Suprapubic skin (tissue), 4 donors: ENCODE measurements around the gene AK3. TPM values are rescaled to one million over a fixed set of nuclear protein-coding genes. Genes with fewer than 3 reads are reported as not detected.
"Not testable (repeated sequence)": the region's sequence is repeated elsewhere in the genome, so short reads cannot be mapped to it uniquely, and the experiment has no call there.

Experiments
- DNase-seq, 2 donors: peaks; one replicate each; pipeline ENCODE4 v3.0.0-alpha.2; 2019; ENCODE audit warnings: low spot score in 2 of 2
- H3K27ac ChIP-seq: fragments of 200-600 bp; sonication (generic); one replicate; pipeline ENCODE4 v1.5.1; 2019
- H3K27me3 ChIP-seq: fragments of 200-600 bp; sonication (generic); one replicate; pipeline ENCODE4 v1.5.1; 2019
- H3K36me3 ChIP-seq: fragments of 200-600 bp; sonication (generic); one replicate; pipeline ENCODE4 v1.5.1; 2019
- H3K4me1 ChIP-seq: fragments of 200-600 bp; sonication (generic); one replicate; pipeline ENCODE4 v1.5.1; 2019
- H3K4me3 ChIP-seq: fragments of 200-600 bp; sonication (generic); one replicate; pipeline ENCODE4 v1.5.1; 2019; ENCODE audit warnings: mild to moderate bottlenecking
- H3K9me3 ChIP-seq: fragments of 200-600 bp; sonication (generic); one replicate; pipeline ENCODE4 v1.5.1; 2019
- EP300 ChIP-seq: sonication (generic); formaldehyde crosslinking; IDR thresholded peaks from one replicate; pipeline ENCODE4 v1.6.1; 2017; ENCODE audit warnings: antibody characterized with exemption
- POLR2A ChIP-seq, 2 donors: fragments of 450-650 bp; IDR thresholded peaks; one replicate each; pipeline ENCODE4 v1.6.1; 2017; ENCODE audit warnings: antibody characterized with exemption in 2 of 2, mild to moderate bottlenecking in 2 of 2, moderate library complexity in 2 of 2
- POLR2AphosphoS5 ChIP-seq, 3 donors: sonication (generic); formaldehyde crosslinking; IDR thresholded peaks; one replicate each; pipeline ENCODE4 v1.6.1; 2017; ENCODE audit warnings: antibody characterized with exemption in 3 of 3
- WGBS: methylation state at CpG from one replicate; pipeline ENCODE4 v1.1.5; 2018; 5-methylcytosine and 5-hydroxymethylcytosine counted together
- total RNA-seq, 4 donors: library from RNA; depleted of rRNA; stranded (reverse); fragments of >200 nt; gene quantifications; one replicate each; pipeline ENCODE4 v1.1.0, GENCODE V29; 2016
- TF ChIP-seq, protein P1 (sequence below), 2 donors: fragments of 200-600 bp in 1 of 2; fragments of 450-650 bp in 1 of 2; sonication (generic) in 1 of 2; IDR thresholded peaks; one replicate each; pipeline ENCODE4 v1.5.1; 2016 to 2019; ENCODE audit warnings: antibody characterized with exemption in 2 of 2, mild to moderate bottlenecking in 1 of 2, moderate library complexity in 1 of 2

Gene AK3
- total RNA-seq, 4 donors from 2014 or later, result 69.7 to 96.4 (median 78.6) TPM

DNA sequence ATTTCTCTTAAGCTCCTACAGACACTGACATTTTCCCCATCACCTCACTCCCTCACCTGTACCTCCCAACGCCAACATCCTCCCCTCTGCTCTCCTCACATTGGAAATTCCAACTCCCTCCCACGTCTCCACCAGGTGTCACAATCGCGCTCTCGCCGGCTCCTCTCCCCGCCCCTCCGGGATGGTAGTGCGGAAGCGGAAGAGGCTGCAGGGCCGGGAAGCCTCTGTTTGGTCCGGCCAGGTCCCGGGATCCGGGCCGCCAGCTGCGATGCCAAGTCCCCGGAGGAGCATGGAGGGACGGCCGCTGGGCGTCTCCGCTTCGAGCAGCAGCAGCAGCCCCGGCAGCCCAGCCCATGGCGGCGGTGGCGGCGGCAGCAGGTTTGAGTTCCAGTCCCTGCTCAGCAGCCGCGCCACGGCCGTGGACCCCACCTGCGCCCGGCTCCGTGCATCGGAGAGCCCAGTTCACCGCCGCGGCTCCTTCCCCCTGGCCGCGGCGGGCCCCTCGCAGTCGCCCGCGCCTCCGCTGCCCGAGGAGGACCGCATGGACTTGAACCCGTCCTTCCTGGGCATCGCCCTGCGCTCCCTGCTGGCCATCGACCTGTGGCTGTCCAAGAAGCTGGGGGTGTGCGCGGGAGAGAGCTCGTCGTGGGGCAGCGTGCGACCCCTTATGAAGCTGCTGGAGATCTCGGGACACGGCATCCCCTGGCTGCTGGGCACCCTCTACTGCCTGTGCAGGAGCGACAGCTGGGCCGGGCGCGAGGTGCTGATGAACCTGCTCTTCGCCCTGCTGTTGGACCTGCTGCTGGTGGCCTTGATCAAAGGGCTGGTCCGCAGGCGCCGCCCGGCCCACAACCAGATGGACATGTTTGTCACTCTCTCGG lies 78.7 kb downstream of the AK3 start, which contains the start of gene PLPP6:
Gene PLPP6 (plus strand): TSS at position 187 of the 881 bp plus-strand sequence. CDS start 82 bp downstream, at position 269.
- no peaks in the 10 kb centered on the region for H3K27me3 ChIP-seq
- H3K4me3 ChIP-seq, result peak within 1 kb of the TSS; percentile 98
- DNase-seq, result peak; percentile 92 to 94
- H3K9me3 ChIP-seq, result no peaks in the 10 kb centered on the region
- H3K27ac ChIP-seq, result peak within 1 kb of the TSS; percentile 88
- H3K36me3 ChIP-seq, result no peaks in the 10 kb centered on the region
- TF ChIP-seq, protein P1, sequence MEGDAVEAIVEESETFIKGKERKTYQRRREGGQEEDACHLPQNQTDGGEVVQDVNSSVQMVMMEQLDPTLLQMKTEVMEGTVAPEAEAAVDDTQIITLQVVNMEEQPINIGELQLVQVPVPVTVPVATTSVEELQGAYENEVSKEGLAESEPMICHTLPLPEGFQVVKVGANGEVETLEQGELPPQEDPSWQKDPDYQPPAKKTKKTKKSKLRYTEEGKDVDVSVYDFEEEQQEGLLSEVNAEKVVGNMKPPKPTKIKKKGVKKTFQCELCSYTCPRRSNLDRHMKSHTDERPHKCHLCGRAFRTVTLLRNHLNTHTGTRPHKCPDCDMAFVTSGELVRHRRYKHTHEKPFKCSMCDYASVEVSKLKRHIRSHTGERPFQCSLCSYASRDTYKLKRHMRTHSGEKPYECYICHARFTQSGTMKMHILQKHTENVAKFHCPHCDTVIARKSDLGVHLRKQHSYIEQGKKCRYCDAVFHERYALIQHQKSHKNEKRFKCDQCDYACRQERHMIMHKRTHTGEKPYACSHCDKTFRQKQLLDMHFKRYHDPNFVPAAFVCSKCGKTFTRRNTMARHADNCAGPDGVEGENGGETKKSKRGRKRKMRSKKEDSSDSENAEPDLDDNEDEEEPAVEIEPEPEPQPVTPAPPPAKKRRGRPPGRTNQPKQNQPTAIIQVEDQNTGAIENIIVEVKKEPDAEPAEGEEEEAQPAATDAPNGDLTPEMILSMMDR (IDR thresholded peaks at IDR 0.05), result peak; percentile 19 to 56
- peak in 2 of 3 donors; percentile 82 to 88 for TF ChIP-seq POLR2AphosphoS5 (IDR thresholded peaks at IDR 0.05)
- TF ChIP-seq EP300, result no peak
- TF ChIP-seq POLR2A (IDR thresholded peaks at IDR 0.05), result peak in 1 of 2 donors; percentile 70
- H3K4me1 ChIP-seq, result peaks cover 48% of the 10 kb centered on the region
- 4% methylated on average over 22 of the region's 70 CpGs for WGBS

DNA sequence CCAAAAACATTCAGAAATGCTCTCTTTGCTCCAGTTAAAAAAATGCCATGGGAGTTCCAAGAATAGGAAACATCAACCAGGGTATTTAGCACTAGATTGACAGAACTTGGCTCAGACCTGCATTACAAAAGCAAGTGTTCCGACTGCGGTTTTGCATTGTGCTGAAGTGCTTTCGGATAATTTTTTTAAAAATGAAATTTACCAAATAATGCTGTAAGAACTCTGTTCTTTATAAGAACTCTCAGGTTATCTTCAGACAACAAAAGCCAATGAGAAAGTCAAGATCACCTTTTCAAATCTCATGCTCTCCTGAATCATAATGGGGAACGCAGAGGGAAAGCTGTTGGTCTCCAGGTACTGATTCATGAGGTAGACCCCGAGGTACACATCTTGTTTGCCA lies 79.4 kb downstream of the AK3 start:
- Histone ChIP-seq H3K27ac (peak overlapping the region; percentile 88), H3K9me3 (no peaks in the 10 kb centered on the region), H3K36me3 (no peaks in the 10 kb centered on the region), H3K4me3 (peak overlapping the region; percentile 98), H3K4me1 (peaks cover 44% of the 10 kb centered on the region), H3K27me3 (no peaks in the 10 kb centered on the region)
- DNase-seq, result no peak
- TF ChIP-seq EP300 (no peak), POLR2A (IDR thresholded peaks at IDR 0.05) (no peak), POLR2AphosphoS5 (IDR thresholded peaks at IDR 0.05) (no peak)
- TF ChIP-seq, protein P1 (IDR thresholded peaks at IDR 0.05), result no peak
- WGBS, result 8% methylated on average over 5 of the region's 5 CpGs

DNA sequence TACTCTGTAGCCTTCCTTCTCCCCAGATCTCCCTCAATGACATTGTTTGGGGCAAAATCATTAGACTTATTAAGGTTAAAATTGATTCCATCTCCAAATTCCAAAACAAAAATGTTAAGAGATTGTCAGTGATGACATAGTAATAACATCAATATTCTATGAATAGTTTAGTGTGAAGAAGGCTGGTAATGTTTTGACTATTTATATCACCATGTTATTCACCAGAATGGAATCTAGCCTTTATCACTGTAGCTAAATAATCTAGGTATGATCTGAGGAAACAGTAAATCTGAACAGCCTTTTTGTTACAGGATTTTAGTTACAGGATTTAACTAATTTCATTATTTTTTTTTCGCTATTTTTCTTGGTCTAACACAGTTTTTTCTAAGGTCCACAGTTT lies 79.8 kb downstream of the AK3 start:
- WGBS, result 85% methylated on average over 1 of the region's 1 CpG
- H3K27ac ChIP-seq, result no peak overlapping the region
- H3K4me3 ChIP-seq, result no peak overlapping the region
- DNase-seq, result no peak
- no peak for TF ChIP-seq POLR2AphosphoS5 (IDR thresholded peaks at IDR 0.05)
- TF ChIP-seq, protein P1 (IDR thresholded peaks at IDR 0.05), result no peak
- no peak for TF ChIP-seq POLR2A (IDR thresholded peaks at IDR 0.05)
- TF ChIP-seq EP300, result no peak
- no peaks in the 10 kb centered on the region for H3K27me3 ChIP-seq
- H3K9me3 ChIP-seq, result no peaks in the 10 kb centered on the region
- peaks cover 40% of the 10 kb centered on the region for H3K4me1 ChIP-seq
- no peaks in the 10 kb centered on the region for H3K36me3 ChIP-seq

DNA sequence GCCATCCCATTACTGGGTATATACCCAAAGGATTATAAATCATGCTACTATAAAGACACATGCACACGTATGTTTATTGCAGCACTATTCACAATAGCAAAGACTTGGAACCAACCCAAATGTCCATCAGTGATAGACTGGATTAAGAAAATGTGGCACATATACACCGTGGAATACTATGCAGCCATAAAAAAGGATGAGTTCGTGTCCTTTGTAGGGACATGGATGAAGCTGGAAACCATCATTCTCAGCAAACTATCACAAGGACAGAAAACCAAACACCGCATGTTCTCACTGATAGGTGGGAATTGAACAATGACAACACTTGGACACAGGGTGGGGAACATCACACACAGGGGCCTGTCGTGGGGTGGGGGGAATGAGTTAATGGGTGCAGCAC lies 80.3 kb downstream of the AK3 start:
- H3K4me1 ChIP-seq, result peaks cover 36% of the 10 kb centered on the region
- WGBS, result 92% methylated on average over 5 of the region's 5 CpGs
- H3K4me3 ChIP-seq, H3K9me3 ChIP-seq, DNase-seq, H3K27ac ChIP-seq, H3K27me3 ChIP-seq, H3K36me3 ChIP-seq: not testable (repeated sequence)

Other genes starting within 250 kb of the AK3 start
- gene PLPP6, start 78.9 kb downstream of the AK3 start, total RNA-seq, result 10 to 100 TPM in 3 of 4 donors, 1 to 10 TPM in 1; 8.4 to 15.1 (median 12.8) TPM
- gene SPATA6L, start 74.7 kb downstream of the AK3 start, total RNA-seq, result 10 to 100 TPM in 1 of 4 donors, 1 to 10 TPM in 3; 1.2 to 23.8 (median 3.4) TPM
- 10 to 100 TPM; 17.3 to 26.1 (median 23.5) TPM for gene CDC37L1, start 61.6 kb downstream of the AK3 start, total RNA-seq
- 10 to 100 TPM; 44.7 to 75.7 (median 55.5) TPM for gene RCL1, start 51.7 kb upstream of the AK3 start, total RNA-seq
- gene JAK2, start 244.1 kb upstream of the AK3 start, total RNA-seq, result 10 to 100 TPM; 25.4 to 64.0 (median 36.5) TPM